Posterior cingulate gyrus (tissue), 11 donors: ENCODE results near the gene TTLL1.
"Not testable (repeated sequence)": the region's sequence is repeated elsewhere in the genome, so short reads cannot be mapped to it uniquely, and the experiment has no call there.

Source experiments
- DNase-seq, 10 donors: peaks; one replicate each; pipeline versions ENCODE4 v3.0.0 to v3.0.0-alpha.2; 2020 to 2021; ENCODE audit warnings: mixed read lengths in 3 of 10
- intact Hi-C: fragments of 100-400 bp; cut with DNase I; formaldehyde crosslinking; loops from one replicate; pipeline ENCODE4 v1.15.1; 2023

The TTLL1 gene

GRCh38 chr22:42997582-42998090 lies 91.6 kb downstream of the TTLL1 start:
- no peak for DNase-seq
- intact Hi-C loops = no loop called here

GRCh38 chr22:42996646-42997365 lies 92.4 kb downstream of the TTLL1 start:
- intact Hi-C loops = no loop called here
- DNase-seq = no peak

DNA sequence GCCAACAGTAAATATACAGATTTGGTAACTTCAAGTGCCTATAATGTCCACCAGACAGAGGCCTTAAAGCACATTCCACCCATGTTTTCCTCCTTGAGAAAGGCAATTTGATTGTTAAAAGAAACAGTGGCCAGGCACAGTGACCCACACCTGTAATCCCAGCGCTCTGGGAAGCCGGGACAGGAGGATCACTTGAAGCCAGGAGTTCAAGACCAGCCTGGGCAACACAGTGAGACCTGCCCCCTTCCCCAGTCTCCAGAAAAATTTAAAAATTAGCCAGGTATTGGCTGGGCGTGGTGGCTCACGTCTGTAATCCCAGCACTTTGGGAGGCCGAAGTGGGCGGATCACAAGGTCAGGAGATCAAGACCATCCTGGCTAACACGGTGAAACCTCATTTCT lies 93.5 kb downstream of the TTLL1 start:
- DNase-seq = peak in 1 of 10 donors; percentile 7
- intact Hi-C loops = not testable (repeated sequence)

GRCh38 chr22:42994917-42995562 lies 94.2 kb downstream of the TTLL1 start:
- DNase-seq = peak in 2 of 10 donors; percentile 61 to 84
- intact Hi-C loops = no loop called here

DNA sequence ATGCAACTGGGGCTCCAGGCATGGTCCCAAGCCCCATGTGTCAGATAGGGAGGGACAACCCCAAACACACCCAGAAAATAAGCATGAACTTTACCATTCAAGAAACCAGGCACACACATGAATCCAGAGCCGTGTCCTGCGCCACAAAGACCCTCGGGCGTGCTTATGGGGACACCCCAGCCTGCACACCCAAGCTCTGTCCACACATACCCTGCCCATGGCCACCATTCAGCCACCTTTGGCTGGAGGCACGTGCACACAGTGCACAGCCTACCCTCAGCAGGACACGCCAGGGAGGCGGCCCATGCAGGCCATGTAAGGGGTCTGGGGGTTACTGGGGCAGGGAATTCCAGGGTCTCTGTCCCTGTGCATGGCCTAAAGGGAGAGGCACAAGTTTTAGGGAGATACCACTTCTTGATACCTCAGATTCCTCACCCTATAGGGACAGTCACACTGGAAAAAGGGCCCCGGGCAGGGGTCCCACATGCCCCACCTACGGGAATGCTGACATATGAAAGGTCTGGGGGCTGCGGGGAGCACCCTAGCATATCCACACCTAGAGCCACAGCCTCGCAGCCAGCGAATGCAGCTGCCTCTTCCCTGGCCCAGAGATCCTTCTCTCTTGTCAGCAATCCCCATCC lies 94.8 kb downstream of the TTLL1 start:
- peak in 1 of 10 donors; percentile 63 for DNase-seq
- intact Hi-C loops = no loop called here

GRCh38 chr22:42993651-42994275 lies 95.4 kb downstream of the TTLL1 start:
- intact Hi-C loops = no loop called here
- no peak for DNase-seq

- intact Hi-C loops = no loop called here
- DNase-seq = no peak
These were observed 96.2 kb downstream of the TTLL1 start for GRCh38 chr22:42992886-42993479.

DNA sequence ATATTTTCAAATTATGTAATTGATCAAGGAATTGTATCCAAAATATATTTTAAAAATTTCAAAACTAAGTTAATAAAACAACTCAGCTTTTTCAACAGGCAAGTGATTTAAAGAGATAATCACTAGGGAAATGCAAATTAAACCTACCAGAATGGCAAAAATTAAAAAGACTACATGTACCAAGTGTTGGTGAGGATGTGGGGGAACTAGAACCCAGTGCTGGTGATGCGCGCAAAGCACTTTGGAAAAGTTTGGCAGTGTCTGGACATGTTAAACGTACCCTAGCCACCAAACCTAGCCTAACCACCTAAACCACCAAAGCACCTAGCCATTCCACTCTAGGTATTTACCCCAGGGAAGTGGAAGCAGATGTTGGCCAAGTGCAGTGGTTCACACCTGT lies 97.1 kb downstream of the TTLL1 start:
- intact Hi-C loops = no loop called here
- no peak for DNase-seq

- intact Hi-C loops = no loop called here
- DNase-seq = no peak
These were observed 98.1 kb downstream of the TTLL1 start for GRCh38 chr22:42991010-42991651.

DNA sequence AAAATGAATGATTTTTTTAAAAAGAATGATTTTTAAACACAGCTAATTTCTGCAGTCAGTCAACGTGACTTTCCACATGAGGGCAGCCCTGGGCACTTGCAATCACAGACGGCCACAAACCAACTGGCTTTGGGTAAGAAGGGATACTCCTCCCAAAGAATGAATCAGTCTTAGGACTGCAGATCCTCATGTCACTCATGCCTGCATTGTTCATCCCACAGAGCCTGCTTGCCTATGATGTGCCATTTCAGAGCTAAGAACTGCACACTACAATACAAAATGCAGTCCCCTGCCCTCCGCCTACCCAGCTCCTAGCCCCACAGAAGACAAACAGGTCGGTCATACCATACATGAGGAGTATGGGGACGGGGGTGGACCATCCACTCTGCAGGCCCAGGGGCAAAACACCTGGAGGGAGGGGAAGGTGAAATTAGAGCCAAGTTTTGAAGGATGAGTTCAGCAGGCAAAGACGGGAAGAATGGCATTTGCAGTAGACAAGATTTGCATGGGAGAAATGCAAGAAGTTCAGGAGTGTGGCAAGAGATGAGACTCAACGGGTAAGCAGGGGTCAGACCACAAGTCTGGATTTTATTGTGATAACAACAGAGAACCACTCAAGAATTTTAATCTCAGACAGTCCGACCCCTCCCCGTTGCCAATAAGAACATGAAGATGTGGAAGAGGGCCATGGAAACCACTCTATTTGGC lies 98.9 kb downstream of the TTLL1 start:
- DNase-seq = peak in 1 of 10 donors; percentile 43
- intact Hi-C loops = no loop called here
